Psoas muscle (tissue), 8 donors: ENCODE measurements around the gene FHAD1. TPM values are rescaled to one million over a fixed set of nuclear protein-coding genes. Genes with fewer than 3 reads are reported as not detected.

ENCODE experiments used
- ATAC-seq, 4 donors: fragments of 200-7000 bp; cut with Tn5 transposase; one replicate each; pipeline ENCODE4 v1.9.1; 2020; ENCODE audit warnings: moderate library complexity in 3 of 4, mild to moderate bottlenecking in 2 of 4
- DNase-seq, 2 donors: peaks; one replicate each; pipeline ENCODE4 v3.0.0-alpha.2; 2020
- H3K27ac ChIP-seq: fragments of 200-600 bp; one replicate; pipeline ENCODE4 v1.8.0; 2022
- H3K27me3 ChIP-seq, 3 donors: fragments of 200-600 bp in 1 of 3; one replicate each; pipeline versions ENCODE4 v1.6.1 to v1.8.0; 2013 to 2022; ENCODE audit warnings: low read length in 2 of 3, mild to moderate bottlenecking in 2 of 3, moderate library complexity in 1 of 3; ENCODE audit not compliant: insufficient read depth in 3 of 3
- H3K36me3 ChIP-seq, 2 donors: fragments of 200-600 bp in 1 of 2; one replicate each; pipeline versions ENCODE4 v1.6.1 to v1.8.0; 2013 to 2022; ENCODE audit warnings: low read depth in 1 of 2, mild to moderate bottlenecking in 1 of 2, moderate library complexity in 1 of 2; ENCODE audit not compliant: insufficient read depth in 1 of 2
- H3K4me1 ChIP-seq: fragments of 200-600 bp; one replicate; pipeline ENCODE4 v1.8.0; 2022
- H3K4me3 ChIP-seq: fragments of 200-600 bp; one replicate; pipeline ENCODE4 v1.8.0; 2022; ENCODE audit warnings: mild to moderate bottlenecking
- H3K9me3 ChIP-seq: fragments of 200-600 bp; one replicate; pipeline ENCODE4 v1.8.0; 2022
- WGBS, 3 donors: extraction: QIAGEN DNeasy Blood & Tissue Kit; methylation state at CpG; one replicate each; pipeline versions ENCODE4 v1.1.6 to v1.1.7; 2013; 5-methylcytosine and 5-hydroxymethylcytosine counted together
- intact Hi-C, 2 donors: fragments of 100-400 bp; cut with DNase I; formaldehyde crosslinking; loops; one replicate each; pipeline versions ENCODE4 v1.11.0 to v1.14.2; 2022
- polyA plus RNA-seq, 3 donors: library from polyadenylated mRNA; stranded (reverse); fragments of 200-250 nt; gene quantifications; one replicate each; pipeline ENCODE4 v1.2.3, GENCODE V29; 2013
- total RNA-seq, 4 donors: library from RNA; stranded (reverse); fragmentation: NEBNext Ultra II Directional in 2 of 4; extraction: Animal tissue kit (Norgen Biotek cat#: 25700) in 2 of 4; gene quantifications; one replicate each; pipeline versions ENCODE4 v1.2.1 to v1.2.4, GENCODE V29; 2021 to 2023
- TF ChIP-seq, protein P1 (sequence below): fragments of 200-600 bp; IDR thresholded peaks from one replicate; pipeline ENCODE4 v1.8.0; 2022; ENCODE audit warnings: antibody characterized with exemption
- donor health status: healthy with polysubstance abuse.
- donor health status: DM: no; HTN: no; CAD: no; lungs with moderate emphysema.
- donor health status: Bipolar disorder and iron deficiency.
- donor health status: healthy.
- donor health status: DM: yes; HTN: yes; CAD: no.
- donor health status: DM: no; HTN: no; CAD: no.
- donor health status: DM: no; HTN: no; CAD: no.
- donor health status: DM: yes; HTN: yes; CAD: no.

The FHAD1 gene
- total and polyA plus RNA-seq, 7 donors: 0.03 to 0.24 (median 0.06) TPM; not detected in 4

DNA sequence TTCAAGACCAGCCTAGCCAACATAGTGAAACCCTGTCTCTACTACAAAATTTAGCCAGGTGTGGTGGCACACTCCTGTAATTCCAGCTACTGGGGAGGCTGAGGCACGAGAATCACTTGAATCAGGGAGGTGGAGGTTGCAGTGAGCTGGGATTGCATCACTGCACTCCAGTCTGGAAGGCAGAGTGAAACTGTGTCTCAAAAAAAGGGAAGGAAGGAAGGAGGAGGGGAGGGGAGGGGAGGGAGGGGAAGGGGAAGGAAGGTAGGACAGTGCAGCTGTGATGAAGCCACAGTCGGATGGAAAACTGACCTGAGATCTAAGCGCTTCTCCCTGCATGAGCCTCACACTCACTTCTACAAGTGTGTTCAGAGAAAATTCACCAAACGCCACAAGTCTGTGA is 22.0 kb upstream of the FHAD1 start:
- H3K27me3 ChIP-seq: no peaks in the 10 kb centered on the region
- H3K4me3 ChIP-seq: no peak overlapping the region
- no peaks in the 10 kb centered on the region for H3K9me3 ChIP-seq
- DNase-seq (no peak), ATAC-seq (no peak)
- H3K27ac ChIP-seq: no peak overlapping the region
- intact Hi-C loops: no loop called here
- H3K4me1 ChIP-seq: no peaks in the 10 kb centered on the region
- TF ChIP-seq, protein P1, sequence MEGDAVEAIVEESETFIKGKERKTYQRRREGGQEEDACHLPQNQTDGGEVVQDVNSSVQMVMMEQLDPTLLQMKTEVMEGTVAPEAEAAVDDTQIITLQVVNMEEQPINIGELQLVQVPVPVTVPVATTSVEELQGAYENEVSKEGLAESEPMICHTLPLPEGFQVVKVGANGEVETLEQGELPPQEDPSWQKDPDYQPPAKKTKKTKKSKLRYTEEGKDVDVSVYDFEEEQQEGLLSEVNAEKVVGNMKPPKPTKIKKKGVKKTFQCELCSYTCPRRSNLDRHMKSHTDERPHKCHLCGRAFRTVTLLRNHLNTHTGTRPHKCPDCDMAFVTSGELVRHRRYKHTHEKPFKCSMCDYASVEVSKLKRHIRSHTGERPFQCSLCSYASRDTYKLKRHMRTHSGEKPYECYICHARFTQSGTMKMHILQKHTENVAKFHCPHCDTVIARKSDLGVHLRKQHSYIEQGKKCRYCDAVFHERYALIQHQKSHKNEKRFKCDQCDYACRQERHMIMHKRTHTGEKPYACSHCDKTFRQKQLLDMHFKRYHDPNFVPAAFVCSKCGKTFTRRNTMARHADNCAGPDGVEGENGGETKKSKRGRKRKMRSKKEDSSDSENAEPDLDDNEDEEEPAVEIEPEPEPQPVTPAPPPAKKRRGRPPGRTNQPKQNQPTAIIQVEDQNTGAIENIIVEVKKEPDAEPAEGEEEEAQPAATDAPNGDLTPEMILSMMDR: no peak
- H3K36me3 ChIP-seq: no peaks in the 10 kb centered on the region
- WGBS, 3 donors: 67 to 77% (median 71%) methylated on average over 4 of the region's 4 CpGs

DNA sequence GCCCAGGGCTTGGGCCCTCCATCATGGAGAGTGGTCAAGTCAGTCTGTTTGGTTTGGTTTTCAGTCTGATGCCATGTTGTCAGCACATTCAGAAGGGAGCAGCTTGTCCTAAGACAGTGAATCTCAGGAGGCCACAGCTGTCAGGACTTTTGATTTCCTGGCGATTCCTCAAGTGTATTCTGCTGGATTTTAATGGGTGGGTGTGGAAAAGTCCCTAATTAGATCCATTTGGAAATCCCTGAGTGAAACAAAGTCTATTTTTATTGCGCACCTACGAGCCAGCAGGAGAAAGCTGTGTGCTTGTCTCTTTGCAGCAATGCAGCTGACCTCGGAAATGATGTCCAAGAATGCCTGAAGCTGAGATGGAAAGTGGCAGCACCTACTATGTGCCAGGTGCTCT is 21.6 kb upstream of the FHAD1 start:
- ATAC-seq: no peak
- WGBS, 3 donors: 45 to 57% (median 53%) methylated on average over 4 of the region's 4 CpGs
- H3K27ac ChIP-seq: no peak overlapping the region

DNA sequence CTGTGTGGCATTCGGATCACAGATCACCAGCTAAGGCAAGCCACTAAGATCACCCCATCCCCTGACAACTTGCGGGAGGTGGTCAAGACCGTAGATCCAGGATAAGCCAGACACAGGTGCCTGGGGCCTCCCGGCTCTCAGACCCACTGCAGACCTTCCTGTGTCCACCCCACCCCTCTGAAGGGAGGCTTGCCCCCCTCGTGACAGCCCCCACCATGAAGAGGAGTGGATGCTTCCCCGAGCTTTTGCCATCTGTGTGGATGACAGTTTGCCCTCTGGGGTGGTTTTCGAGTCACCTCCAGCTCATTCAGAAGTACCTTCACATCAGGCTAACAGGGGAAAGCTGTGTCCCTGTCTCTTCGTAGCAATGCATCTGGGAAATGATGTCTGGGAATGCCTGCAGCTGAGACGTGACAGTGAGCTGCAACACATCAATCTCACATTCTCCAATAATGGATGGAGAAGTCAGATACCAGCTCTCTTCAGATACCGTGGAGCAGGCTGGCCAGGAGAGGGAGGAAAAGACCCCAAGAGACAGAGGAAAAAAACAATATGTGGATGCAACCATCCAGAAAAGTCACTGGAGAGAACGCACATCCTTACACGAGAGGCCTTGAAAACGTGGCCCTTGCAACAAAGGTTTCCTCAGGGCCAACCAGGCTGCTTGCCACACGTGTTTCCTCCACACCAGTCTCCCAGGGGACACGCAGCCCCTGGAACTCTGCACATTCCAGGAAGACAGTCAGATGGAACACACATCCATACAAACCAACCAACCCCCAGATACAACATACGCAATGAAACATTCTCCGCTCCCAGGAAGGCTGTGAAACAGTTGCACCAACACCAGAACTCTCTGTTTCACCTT is 20.4 kb upstream of the FHAD1 start:
- DNase-seq (no peak), ATAC-seq (no peak)
- TF ChIP-seq, protein P1: no peak
- Histone ChIP-seq H3K27me3 (no peaks in the 10 kb centered on the region), H3K9me3 (no peaks in the 10 kb centered on the region), H3K4me1 (no peaks in the 10 kb centered on the region), H3K27ac (no peak overlapping the region), H3K36me3 (no peaks in the 10 kb centered on the region), H3K4me3 (no peak overlapping the region)
- intact Hi-C loops: no loop called here
- 65 to 69% (median 68%) methylated on average over 17 of the region's 17 CpGs for WGBS, 3 donors

More for the DNA sequence above, 21.6 kb upstream of the FHAD1 start:
- H3K4me3 ChIP-seq: no peak overlapping the region
- H3K36me3 ChIP-seq: no peaks in the 10 kb centered on the region
- no peaks in the 10 kb centered on the region for H3K4me1 ChIP-seq
- intact Hi-C loops: no loop called here
- H3K27me3 ChIP-seq: no peaks in the 10 kb centered on the region
- no peak for DNase-seq
- TF ChIP-seq, protein P1: no peak
- no peaks in the 10 kb centered on the region for H3K9me3 ChIP-seq

DNA sequence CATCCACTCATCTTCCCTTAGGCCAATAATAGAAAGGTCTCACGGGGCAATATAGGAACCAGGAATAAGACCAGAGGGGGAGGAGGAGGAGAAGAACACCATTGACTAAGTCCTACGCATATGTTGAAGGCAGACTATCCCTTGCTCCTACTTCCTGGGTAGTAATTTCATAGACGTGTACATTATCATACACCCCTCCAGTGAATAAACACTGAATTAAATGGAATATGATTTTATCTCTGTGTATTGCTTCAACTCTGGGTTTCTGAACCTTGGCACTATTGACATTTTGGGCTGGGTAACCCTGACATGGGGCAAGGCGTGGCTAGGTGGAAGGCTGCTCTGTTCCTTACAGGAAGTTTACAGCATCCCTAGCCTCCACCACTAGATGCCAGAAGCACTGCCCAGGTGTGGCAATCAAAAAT is 17.3 kb upstream of the FHAD1 start:
- no peaks in the 10 kb centered on the region for H3K36me3 ChIP-seq
- DNase-seq: no peak
- TF ChIP-seq, protein P1: no peak
- H3K4me1 ChIP-seq: no peaks in the 10 kb centered on the region
- no peaks in the 10 kb centered on the region for H3K9me3 ChIP-seq
- ATAC-seq: no peak
- no peaks in the 10 kb centered on the region for H3K27me3 ChIP-seq
- 71 to 83% (median 78%) methylated on average over 4 of the region's 4 CpGs for WGBS, 3 donors
- no peak overlapping the region for H3K4me3 ChIP-seq
- intact Hi-C loops: no loop called here
- no peak overlapping the region for H3K27ac ChIP-seq
